GM19328 (cell line): ENCODE results near the gene HNRNPAB.
"Not testable (repeated sequence)": the region's sequence is repeated elsewhere in the genome, so short reads cannot be mapped to it uniquely, and the experiment has no call there.

Source experiments
- ATAC-seq: cut with Tn5 transposase; IDR thresholded peaks from one replicate; pipeline ENCODE4 v1.9.1; 2021; ENCODE audit warnings: mild to moderate bottlenecking, moderate library complexity; ENCODE audit not compliant: unreplicated experiment

The HNRNPAB gene

GRCh38 chr5:178228609-178229008, 24.3 kb downstream of the HNRNPAB start:
- ATAC-seq: no peak

DNA sequence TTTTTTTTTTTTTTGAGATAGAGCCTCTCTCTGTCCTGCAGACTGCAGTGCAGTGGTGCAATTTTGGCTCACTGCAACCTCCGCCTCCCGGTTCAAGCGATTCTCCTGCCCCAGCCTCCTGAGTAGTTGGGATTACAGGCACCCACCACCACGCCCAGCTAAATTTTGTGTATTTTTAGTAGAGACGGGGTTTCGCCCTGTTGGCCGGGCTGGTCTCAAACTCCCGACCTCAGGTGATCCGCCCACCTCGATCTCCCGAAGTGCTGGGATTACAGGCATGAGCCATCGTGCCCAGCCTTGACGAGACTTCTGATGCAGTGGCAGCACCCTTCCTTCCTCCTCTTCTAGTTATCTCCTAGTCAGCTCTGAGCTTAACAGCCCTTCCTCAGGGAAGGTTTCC, 24.8 kb downstream of the HNRNPAB start:
- ATAC-seq: not testable (repeated sequence)

- ATAC-seq: no peak
Measured at GRCh38 chr5:178229861-178230260, 25.5 kb downstream of the HNRNPAB start.

- ATAC-seq: no peak
Measured at GRCh38 chr5:178230879-178231538, 26.7 kb downstream of the HNRNPAB start.

DNA sequence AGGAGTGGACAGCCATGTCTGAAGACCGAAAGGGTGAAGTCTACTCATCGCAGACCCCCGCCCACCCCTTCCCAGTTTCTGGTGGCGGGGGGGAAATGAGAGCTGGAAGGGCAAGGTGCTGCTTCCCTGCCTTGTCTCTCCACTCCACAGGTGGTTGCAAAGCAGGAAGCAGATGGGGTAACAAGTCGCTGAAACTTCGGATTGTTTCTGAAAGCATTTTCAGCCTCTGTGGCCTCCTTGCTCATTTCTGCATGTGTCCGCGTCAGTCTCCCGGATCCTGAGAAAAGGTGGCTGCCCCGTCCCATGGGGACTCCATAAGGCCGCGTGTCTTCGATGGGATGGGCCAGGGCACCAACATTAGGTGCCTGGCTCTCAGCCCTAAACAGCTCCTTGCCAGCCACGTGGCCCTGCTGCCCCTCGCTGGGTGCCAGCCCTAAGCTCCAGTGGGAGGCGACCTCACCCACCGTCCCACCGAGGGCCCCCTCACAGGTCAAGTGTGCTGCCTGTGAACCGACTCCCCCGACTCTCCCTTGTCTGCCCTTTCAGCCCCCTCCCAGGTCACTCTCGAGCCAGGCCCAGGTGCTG, 27.3 kb downstream of the HNRNPAB start:
- no peak for ATAC-seq

- peak; percentile 59 for ATAC-seq
Measured at GRCh38 chr5:178232124-178232919, 28.0 kb downstream of the HNRNPAB start, which contains the start of gene PHYKPL. TSS of gene PHYKPL (minus strand) at chr5:178232802. CDS start at chr5:178232550, 252 bp downstream.

DNA sequence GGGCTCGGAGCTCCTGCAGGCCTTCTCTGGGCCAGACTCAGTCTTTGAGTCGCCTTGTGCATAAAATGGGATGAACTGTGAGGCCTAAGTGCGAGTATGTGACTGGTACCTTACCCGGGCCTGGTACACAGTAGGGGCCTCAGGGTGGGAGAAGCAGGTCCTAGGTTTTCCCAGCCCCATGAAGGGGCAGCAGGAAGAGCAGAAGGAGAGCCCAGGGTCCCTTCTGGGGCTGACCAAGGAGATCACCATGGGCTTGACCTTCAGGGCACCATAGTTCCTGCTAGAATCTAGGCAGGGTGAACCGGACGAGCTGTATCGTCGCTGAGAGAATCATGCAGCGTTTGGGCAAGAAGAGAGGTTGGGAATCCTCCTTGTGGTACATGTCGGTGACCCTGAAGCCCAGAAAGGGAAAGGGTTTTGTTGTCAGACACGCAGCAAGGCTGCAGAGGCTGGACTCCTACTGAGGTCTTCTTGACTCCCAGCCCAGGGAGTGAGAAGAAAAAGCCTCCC, 28.6 kb downstream of the HNRNPAB start:
- ATAC-seq: no peak

GRCh38 chr5:178234121-178234749, 29.9 kb downstream of the HNRNPAB start:
- no peak for ATAC-seq

GRCh38 chr5:178234750-178235587, 30.6 kb downstream of the HNRNPAB start:
- no peak for ATAC-seq

- no peak for ATAC-seq
Measured at GRCh38 chr5:178235588-178235974, 31.2 kb downstream of the HNRNPAB start.

DNA sequence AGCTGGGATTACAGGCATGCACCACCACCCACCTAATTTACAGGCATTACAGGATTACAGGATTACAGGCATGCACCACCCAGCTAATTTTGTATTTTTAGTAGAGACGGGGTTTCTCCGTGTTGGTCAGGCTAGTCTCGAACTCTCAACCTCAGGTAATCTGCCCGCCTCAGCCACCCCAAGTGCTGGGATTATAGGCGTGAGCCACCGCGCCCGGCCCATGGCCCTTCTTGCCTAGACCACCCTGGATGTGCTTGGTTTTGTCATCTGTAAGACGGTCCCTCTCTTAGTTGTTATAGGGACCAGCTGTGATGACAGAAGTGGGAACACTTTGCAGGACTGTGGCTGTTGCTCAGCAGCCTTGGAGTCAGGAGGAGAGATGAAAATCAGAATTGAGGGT, 31.8 kb downstream of the HNRNPAB start:
- ATAC-seq: no peak

GRCh38 chr5:178236679-178237078, 32.3 kb downstream of the HNRNPAB start:
- no peak for ATAC-seq

DNA sequence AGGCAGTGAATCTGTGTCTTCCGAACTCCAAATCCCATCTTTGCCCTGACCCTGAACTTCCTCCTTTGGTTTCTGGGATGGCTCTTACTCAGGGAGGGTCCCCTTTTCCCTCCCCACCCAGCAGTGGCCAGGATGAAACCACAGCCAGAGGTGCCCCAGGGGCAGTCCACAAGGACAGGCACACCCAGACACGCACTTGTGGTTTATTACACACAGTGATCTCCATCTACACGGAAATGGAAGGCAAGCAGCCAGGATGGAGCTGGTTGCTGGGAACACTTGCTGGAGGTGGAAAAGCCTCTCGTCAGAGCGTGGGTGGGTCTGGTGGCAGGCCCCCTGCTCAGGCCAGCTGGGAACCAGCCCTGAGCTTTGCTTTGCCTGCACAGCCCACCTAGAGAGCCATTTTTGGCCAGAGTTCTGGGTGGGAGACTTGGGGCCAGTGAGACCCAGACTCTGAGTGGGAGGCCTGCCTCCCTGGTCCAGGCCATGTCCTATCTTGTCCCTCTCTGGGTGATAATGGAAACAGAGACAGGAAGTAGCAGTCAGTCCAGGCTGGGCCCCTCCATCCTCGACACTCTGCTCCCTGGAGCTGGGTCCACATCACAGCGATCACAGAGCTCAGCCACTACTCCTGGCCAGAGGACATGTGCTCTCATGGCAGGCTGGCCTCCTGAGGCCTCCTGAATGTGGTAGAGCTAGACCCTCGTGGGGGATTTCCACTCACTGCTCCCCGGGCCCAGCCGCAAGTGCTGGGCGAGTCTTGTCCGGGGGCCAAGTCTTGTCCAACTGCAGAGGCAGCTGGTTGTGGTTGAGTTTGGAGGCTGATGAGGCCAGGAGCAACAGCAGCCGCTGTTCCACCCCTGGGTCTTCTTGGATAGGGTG, 33.3 kb downstream of the HNRNPAB start:
- no peak for ATAC-seq

DNA sequence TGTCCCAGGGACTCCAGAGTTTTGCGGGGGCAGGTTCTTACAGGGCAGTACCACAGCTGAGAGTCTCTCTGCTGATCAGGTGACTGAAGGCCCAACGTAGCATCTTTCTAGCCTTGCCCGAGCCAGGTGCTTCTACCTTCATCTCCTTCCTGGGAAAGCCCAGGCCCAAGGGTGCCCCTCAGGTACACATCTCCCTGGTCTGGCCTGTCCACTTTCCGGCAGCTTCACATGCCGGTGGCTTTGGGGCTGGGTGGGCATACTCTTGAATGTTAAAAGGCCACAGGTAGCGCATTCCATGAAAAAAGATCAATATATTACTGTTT, 33.9 kb downstream of the HNRNPAB start:
- no peak for ATAC-seq

DNA sequence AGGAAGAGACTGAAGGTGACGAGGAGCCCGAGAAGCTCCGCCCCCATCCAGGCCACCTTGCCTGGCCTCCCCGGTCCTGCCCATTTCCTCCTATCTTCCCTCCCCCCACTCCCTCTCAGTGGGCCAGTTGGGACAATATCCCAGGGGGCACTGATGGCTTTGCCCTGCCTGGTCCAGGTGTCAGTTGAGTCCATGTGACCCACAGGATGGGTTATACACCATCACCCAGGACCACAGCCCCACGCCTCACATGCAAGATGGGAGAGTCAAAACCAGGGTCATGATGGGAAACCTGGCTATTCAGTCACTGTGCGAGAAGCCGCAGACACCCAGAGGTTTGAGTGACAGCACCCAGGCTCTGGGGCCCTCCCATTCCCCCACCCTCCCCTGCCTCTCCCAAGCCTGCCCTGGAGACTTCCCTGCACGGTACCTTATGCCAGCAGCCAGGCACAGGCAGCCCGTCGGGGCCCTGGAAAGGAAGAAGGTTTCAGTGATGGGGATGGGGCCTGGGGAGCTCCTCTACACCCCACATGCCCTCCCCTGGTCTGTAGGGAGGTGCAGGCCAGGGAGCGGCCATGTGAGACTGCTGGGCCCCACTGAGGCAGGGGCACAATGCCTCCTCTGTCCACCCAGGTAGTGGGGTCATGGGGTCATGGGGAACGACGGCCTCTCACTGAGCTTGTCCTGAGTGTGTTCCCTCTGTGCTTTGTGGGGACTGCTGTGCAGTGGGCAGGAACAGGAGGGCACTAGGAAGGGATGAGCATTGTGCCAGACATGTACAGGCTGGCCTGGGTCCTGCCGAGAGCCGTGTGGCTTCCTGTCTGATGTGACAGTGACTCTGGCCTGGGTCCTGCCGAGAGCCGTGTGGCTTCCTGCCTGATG, 34.6 kb downstream of the HNRNPAB start:
- no peak for ATAC-seq

DNA sequence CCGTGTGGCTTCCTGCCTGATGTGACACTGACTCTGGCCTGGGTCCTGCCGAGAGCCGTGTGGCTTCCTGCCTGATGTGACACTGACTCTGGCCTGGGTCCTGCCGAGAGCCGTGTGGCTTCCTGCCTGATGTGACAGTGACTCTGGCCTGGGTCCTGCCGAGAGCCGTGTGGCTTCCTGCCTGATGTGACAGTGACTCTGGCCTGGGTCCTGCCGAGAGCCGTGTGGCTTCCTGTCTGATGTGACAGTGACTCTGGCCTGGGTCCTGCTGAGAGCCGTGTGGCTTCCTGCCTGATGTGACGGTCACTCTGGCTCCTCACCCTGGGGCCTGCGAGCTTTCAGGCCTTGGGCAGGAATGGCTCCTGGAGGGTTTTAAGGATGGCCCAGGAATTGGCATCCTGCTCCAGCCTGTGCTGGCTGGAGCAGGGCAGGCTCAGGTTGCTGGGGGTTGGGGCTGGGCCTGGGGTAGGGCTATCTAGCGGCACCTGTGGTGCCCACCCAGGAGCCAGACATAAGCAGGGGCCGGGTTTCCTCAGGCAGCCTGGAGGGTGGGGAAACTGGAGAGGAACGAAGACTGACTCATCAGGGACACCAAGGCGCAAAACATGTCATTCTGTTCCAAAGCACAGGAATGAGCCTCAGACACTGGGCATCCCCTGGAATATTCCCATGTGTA, 35.4 kb downstream of the HNRNPAB start:
- not testable (repeated sequence) for ATAC-seq

GRCh38 chr5:178240341-178240741, 36.0 kb downstream of the HNRNPAB start:
- ATAC-seq: no peak

DNA sequence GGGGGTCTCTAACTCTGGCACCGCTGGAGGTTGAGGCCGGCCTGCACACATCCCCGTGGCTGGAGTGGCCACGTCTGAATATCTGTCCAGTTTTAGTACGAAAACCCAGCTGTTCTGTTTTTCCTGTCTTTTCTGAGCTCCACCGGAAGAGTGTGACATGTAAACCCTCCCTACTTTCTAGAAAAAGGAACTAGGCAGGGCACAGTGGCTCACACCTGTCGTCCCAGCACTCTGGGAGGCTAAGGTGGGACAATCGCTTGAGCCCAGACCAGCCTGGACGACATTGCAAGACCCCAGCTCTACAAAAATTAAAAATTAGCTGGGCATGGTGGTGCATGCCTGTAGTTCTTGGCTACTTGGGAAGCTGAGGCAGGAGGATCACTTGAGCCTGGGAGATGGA, 36.4 kb downstream of the HNRNPAB start:
- no peak for ATAC-seq
